HG03439 (cell line): Measurements from ENCODE around the gene TERF2IP.

Source experiments
- ATAC-seq: cut with Tn5 transposase; IDR thresholded peaks from one replicate; pipeline ENCODE4 v1.9.1; 2021; ENCODE audit warnings: mild to moderate bottlenecking, moderate library complexity; ENCODE audit not compliant: unreplicated experiment

Gene TERF2IP

GRCh38 chr16:75647492-75648264 is at the start of gene TERF2IP, which contains the start of gene KARS1:
Gene TERF2IP, plus strand, starts transcription at chr16:75647773. Its CDS starts 110 bp downstream, at chr16:75647883.
Gene KARS1, minus strand, starts transcription at chr16:75647665. Its CDS starts 26 bp downstream, at chr16:75647639.
- peak; percentile 87 for ATAC-seq

- ATAC-seq = no peak
Observed at GRCh38 chr16:75599452-75600277, 47.9 kb upstream of the TERF2IP start.

GRCh38 chr16:75603241-75603640 is 44.3 kb upstream of the TERF2IP start:
- no peak for ATAC-seq

- no peak for ATAC-seq
Observed at GRCh38 chr16:75606507-75606906, 41.1 kb upstream of the TERF2IP start.

GRCh38 chr16:75614066-75614897 is 33.3 kb upstream of the TERF2IP start:
- ATAC-seq = no peak

- ATAC-seq = no peak
Observed at GRCh38 chr16:75615619-75616018, 32.0 kb upstream of the TERF2IP start.

- peak; percentile 46 for ATAC-seq
Observed at GRCh38 chr16:75616521-75617010, 31.0 kb upstream of the TERF2IP start.

GRCh38 chr16:75617121-75617520 is 30.5 kb upstream of the TERF2IP start:
- ATAC-seq = no peak

GRCh38 chr16:75618780-75619179 is 28.8 kb upstream of the TERF2IP start:
- no peak for ATAC-seq

- no peak for ATAC-seq
Observed at GRCh38 chr16:75620326-75621169, 27.0 kb upstream of the TERF2IP start.

GRCh38 chr16:75621170-75621477 is 26.4 kb upstream of the TERF2IP start:
- ATAC-seq = no peak

- ATAC-seq = peak; percentile 96
Observed at GRCh38 chr16:75622761-75623605, 24.6 kb upstream of the TERF2IP start, which contains the start of gene ADAT1. Gene ADAT1, minus strand, starts transcription at chr16:75623281. Its CDS starts 2,482 bp downstream, at chr16:75620799.

GRCh38 chr16:75624921-75625334 is 22.6 kb upstream of the TERF2IP start:
- no peak for ATAC-seq

GRCh38 chr16:75626806-75627205 is 20.8 kb upstream of the TERF2IP start:
- ATAC-seq = no peak

- ATAC-seq = no peak
Observed at GRCh38 chr16:75627851-75628250, 19.7 kb upstream of the TERF2IP start.

- no peak for ATAC-seq
Observed at GRCh38 chr16:75628351-75628750, 19.2 kb upstream of the TERF2IP start.

GRCh38 chr16:75629132-75629531 is 18.4 kb upstream of the TERF2IP start:
- ATAC-seq = no peak

- no peak for ATAC-seq
Observed at GRCh38 chr16:75630052-75630451, 17.5 kb upstream of the TERF2IP start.

- ATAC-seq = no peak
Observed at GRCh38 chr16:75632857-75633256, 14.7 kb upstream of the TERF2IP start.
